Hepatocyte (in vitro differentiated cells): ENCODE measurements around the gene TENM4.

Source experiments
- EZH2 ChIP-seq: fragments of 200-600 bp; sonication (generic); IDR thresholded peaks from 2 replicates; pipeline ENCODE4 v1.6.1; 2016; ENCODE audit warnings: antibody characterized with exemption, mild to moderate bottlenecking, borderline replicate concordance
- EZH2phosphoT487 ChIP-seq: fragments of 200-600 bp; sonication (generic); IDR thresholded peaks from one replicate; pipeline ENCODE4 v1.6.1; 2018; ENCODE audit warnings: antibody characterized with exemption, mild to moderate bottlenecking, low read depth, moderate library complexity; ENCODE audit not compliant: unreplicated experiment, severe bottlenecking
- TF ChIP-seq, protein P1 (sequence below): fragments of 200-600 bp; sonication (generic); IDR thresholded peaks from 2 replicates; pipeline ENCODE4 v1.5.1; 2016; ENCODE audit warnings: antibody characterized with exemption, mild to moderate bottlenecking; ENCODE audit not compliant: poor library complexity

DNA sequence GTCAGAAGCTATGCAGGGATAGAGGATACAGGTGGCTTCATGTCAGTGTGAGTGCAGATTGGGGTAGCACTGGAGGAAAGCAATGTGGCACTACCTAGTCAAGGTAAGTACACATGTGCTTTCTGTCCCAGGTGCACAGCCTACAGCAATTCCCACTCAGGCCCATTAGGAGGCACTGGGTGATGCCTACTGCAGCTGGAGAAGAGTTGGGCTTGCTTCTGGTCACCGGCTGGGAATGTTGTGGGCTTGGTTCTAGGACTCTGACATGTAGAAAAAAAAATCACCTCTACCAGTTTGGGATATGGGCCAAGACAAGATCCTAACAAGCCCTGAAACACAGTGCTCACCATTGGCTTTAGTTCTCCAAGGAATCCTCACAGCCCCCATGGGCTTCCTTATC lies 69.7 kb downstream of the TENM4 start:
- TF ChIP-seq, protein P1, sequence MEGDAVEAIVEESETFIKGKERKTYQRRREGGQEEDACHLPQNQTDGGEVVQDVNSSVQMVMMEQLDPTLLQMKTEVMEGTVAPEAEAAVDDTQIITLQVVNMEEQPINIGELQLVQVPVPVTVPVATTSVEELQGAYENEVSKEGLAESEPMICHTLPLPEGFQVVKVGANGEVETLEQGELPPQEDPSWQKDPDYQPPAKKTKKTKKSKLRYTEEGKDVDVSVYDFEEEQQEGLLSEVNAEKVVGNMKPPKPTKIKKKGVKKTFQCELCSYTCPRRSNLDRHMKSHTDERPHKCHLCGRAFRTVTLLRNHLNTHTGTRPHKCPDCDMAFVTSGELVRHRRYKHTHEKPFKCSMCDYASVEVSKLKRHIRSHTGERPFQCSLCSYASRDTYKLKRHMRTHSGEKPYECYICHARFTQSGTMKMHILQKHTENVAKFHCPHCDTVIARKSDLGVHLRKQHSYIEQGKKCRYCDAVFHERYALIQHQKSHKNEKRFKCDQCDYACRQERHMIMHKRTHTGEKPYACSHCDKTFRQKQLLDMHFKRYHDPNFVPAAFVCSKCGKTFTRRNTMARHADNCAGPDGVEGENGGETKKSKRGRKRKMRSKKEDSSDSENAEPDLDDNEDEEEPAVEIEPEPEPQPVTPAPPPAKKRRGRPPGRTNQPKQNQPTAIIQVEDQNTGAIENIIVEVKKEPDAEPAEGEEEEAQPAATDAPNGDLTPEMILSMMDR = no peak
- TF ChIP-seq EZH2phosphoT487 = no peak
- no peak for TF ChIP-seq EZH2
